GM18861 (cell line): Measurements from ENCODE around the gene ZNF346.

Experiments used
- ATAC-seq: cut with Tn5 transposase; IDR thresholded peaks from one replicate; pipeline ENCODE4 v1.9.1; 2021; ENCODE audit not compliant: unreplicated experiment

The ZNF346 gene

DNA sequence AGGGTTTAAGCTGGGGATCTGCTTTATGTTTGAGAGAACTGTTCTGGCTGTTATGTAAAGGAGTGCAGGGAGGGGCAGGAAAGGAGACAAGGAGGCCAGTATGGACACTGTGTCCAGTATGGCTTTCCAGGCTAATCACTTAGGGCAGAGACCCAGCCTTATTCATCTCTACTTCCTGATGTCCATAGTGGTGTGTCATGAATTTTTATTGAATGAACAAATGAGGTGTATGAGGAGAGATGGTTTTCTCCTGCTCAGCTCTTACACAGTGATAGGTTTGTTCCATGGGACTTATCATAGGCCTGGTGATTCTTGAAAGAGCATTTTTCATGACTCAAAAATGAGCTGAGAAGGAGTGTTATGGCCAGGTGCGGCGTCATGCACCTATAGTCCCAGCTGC, 43.7 kb downstream of the ZNF346 start:
- ATAC-seq = no peak

DNA sequence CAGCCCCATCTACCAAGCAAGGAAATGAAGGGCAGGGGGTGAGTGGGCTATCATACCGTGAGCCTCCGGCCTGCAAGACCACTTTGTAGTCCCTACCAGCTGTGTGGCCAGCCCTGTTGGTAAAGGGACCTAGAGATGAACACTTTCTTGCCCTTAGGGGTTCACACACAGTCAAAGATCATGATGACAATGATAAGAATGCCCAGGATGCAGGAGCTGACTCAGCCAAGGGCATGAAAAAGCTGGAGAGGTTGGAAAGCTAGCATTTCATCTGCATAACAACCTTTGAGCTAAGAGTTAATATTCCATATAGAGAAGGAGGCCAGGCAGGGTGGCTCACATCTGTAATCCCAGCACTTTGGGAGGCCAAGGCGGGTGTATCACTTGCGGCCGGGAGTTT, 45.0 kb downstream of the ZNF346 start:
- no peak for ATAC-seq

DNA sequence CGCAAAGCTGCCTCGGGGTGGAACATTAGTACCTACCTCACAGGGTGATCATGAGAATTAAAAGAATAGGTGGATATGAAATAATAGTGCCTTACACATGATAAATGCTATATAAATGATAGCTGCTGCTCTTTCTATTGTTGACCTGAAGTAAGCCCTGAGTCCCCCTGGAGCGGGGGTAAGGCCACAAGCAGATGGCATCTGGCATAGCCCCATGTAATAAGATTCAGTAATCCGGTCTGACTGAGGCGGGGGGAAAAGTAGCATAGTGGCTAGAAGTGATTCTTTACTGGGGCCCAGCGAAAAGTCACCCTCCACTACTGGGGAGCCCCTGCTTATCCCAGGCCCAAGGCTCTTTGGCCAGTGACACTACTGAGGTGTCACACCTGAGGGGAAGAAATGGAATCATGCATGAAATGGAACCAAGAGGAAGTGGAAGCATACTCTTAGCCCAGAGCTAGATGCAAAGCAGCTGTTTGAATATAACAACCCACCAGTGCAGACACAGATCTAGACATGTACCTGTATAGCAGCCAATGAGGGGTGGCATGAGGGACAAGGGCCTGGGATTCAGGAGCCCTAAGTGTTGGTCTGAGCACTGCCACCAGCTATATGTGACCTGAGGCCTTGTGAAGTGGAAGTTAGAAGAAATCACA, 48.2 kb downstream of the ZNF346 start:
- ATAC-seq = no peak

DNA sequence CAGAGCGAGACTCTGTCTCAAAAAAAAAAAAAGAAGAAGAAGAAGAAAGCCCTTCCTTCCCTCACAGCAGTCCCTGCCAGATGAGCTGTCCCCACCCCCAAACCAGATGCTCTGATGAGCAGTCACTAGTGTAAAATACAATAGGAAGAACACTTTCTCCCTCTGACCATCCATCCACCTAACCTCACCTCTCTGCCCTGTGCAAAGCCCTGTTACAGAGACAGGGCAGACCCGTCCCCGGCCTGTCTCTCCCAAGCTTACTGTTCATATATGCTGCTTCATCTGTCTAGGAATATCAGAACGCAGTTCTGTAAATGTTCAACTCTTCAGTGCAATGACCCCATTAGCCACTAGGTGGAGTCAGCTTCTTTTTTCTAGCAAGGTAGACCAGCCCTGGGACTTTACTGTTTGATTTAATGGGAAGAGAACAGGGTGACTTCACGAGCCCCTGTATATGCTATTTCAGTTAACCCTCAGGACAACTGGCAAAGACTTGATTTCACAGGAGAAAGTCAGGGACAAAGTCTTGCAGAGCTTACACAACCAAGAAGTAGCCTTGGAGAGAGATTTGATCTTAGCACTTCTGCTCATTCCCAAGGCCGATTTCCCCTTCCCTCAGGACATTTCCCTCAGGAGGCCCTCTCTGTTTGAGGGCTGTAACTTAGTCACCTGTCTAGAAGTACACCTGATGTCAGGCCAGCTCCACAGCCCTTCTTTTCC, 49.3 kb downstream of the ZNF346 start:
- peak; percentile 68 for ATAC-seq

DNA sequence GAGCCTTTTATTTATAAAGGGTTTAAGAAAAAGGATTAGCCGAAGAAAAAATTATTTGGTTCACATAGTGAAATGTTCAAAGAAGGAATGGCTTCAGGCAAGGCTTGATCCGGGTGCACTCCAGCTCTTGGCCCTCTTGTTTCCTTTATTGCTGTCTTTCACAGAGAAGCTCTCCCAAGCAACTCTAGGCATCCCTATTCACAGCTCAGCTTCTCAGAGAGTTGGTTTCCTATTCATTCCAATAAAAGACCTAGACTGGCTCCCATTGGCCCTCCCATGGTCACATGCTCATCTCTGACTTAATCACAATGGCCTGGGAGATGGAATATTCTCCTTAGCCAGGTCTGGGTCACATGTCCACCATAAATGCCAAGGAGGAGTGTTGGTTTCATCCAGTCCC, 54.8 kb downstream of the ZNF346 start:
- no peak for ATAC-seq

DNA sequence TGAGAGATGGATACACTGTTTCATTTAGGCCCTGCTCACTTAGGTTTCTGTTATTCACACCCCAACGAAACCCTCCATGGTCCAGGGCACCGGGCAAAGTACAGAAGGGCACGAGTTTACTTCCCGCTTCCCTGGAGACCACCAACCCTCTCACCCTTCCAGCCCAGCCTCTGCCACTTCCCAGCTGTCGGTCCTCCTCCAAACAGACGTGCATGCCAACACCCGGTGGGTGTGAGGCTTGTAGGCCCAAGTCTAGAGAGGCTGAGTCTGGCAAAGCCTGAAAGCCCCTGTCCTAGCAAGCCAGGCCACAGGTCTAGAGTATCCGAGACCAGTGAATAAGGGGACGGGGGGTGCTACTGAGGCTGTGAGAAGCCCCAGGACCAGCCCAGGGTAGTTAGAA, 57.1 kb downstream of the ZNF346 start:
- no peak for ATAC-seq

DNA sequence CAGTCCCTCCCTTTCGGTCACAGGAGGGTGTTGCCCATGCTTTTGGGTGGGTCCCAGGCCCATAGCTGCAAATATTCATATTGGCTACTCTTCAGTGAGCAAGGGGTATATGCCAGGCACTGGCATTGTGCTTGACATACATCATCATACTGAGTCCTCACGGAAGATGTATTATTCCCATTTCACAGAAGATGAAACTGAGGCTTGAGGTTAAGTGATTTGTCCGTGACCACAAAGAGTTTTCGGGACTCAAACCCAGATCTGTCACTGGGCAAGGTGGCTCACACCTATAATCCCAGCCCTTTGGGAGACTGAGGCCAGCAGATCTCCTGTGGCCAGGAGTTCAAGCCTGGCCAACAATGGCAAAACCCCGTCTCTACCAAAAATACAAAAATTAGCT, 57.8 kb downstream of the ZNF346 start:
- ATAC-seq = no peak

DNA sequence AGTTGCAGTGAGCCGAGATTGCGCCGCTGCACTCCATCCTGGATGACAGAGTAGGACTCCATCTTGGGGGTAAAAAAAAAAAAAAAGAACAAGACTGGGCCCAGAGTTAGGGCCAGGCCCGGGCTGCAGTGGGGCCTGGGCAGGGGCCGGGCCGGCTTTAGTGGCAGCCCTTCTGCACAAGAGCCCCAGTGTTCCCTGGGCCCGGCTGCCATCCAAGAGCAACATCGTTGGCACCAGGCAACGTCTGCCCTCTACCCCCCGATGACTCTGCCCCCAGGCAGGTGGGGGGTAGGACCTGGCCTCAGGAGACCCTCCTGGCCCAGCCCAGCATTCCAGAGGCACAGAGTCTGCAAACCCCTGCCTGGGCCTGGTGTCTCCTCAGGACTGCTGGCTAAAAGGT, 59.4 kb downstream of the ZNF346 start:
- no peak for ATAC-seq

DNA sequence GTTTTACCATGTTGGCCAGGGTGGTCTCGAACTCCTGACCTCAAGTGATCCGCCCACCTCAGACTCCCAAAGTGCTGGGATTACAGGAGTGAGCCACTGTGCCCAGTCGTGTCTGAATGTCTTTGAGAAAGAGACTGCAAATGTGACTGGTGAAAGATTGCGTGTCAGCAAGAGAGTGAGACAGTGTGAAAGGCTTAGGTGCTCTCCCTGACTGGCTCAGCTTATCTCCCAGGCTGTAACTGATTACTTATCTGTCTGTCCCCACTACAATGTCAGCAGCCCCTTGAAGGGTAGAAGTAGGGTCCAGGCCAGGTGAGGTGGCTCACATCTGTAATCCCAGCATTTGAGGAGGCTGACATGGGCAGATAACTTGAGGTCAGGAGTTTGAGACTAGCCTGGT, 60.9 kb downstream of the ZNF346 start:
- ATAC-seq = no peak

DNA sequence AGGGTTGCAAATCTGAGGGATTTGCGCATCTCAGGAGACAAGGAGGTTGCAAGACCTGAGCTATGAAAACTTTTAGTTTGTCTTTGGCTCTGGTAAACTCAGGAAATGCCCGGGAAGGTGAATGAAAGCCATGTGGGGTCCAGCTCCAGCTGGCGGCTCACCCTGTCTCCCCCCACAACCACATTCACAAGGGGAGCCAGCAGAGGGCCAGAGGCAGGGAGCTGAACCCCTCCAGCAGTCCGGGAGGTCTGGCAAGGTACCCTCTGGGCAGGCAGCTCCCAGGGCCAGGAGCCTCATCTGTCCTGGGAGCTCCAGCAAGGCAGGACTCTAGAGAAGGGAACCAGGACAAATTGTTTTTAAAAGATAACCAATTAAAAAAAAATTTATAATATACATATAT, 61.7 kb downstream of the ZNF346 start:
- ATAC-seq = no peak

DNA sequence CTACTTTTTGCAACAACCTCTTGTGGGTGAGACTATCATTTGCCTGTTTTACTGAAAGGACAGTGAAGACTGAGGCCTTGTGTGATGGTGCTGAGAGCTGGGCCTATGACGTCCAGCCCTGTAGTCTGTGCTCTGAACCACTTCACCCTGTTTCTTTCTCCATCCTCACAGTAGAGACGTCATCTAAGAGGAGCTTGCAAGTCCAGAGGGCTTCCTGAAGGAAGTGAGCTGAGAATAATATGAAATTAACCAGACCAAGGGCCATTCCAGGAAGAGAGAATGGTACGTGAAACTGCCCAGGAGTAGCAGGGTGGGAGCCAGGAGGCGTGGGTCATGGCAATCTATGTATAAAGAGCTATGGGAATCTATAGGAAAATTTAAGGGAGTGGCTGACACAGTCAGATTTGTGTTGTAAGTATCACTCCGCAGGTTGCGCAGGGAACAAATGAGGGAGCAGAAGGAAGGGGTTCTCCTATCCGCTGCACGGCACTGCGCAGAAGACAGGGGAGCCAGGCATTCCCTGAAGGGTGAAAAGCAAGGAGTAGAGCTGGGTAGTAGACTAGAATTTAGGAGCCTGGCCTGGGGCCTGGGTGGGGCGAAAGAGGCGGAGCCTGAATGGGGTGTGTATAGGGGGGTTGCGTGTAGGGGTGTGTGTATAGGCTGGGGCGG, 63.6 kb downstream of the ZNF346 start:
- no peak for ATAC-seq

DNA sequence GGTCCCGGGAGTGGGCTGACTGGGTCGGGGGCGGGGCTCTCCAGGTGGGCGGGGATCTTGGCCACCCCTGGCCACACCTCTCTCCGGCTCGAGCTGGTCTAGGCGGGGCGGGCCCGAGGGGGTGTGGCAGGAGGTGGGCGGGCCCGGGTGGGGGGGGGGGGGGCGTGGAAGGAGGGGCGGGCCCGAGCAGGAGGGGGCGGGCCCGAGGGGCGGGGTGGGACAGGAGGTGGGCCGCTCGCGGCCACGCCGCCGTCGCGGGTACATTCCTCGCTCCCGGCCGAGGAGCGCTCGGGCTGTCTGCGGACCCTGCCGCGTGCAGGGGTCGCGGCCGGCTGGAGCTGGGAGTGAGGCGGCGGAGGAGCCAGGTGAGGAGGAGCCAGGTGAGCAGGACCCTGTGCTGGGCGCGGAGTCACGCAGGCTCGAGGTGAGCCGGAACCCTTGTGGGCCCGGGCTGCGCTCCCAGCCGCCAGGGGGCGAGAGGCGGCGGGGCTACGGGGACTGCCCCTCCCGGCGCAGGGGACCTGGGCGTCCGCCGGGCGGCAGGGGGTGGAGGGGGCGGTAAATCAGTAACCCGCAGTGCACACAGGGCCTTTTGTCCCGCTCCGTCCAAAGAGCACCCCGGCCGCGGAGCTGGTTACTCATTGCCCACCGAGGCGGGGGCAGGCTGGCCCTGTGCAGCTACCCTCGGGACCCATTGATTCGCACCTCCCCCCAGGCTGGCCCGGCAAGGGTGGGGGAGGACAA, 64.3 kb downstream of the ZNF346 start, which contains the start of gene FGFR4:
FGFR4 (plus strand) TSS at position 262 of the 744 bp plus-strand sequence. CDS start 2,688 bp downstream, outside the sequence.
- ATAC-seq = peak; percentile 63

DNA sequence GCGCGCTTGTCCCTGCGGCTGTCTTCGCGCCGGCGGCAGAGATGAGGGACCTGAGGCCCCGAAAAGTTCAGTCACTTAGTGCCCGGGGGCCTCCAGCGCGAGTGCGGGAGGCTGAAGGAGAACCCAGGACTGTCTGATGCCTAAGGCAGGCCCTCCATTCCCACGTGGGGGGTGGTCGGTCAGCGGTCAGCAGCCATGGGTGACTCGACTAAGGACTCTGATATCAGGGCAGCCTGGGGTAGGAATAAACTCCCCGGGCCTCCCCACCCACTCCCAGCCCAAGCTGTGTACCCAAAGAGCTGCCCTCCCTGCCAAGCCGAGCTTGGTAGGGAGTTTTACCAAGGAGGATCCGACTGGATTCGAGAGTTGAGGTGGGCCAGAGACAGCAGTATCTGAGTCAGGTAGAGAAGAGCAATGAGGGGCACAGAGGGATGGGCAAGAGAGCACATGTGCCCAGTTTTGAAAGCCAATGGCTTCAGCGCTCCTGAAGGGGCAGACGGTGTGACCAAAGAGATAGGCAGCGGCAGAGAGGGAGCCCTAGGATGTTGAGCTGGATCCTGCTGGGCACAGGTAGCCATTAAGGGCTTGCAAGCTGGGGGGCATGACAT, 65.0 kb downstream of the ZNF346 start:
- ATAC-seq = no peak

DNA sequence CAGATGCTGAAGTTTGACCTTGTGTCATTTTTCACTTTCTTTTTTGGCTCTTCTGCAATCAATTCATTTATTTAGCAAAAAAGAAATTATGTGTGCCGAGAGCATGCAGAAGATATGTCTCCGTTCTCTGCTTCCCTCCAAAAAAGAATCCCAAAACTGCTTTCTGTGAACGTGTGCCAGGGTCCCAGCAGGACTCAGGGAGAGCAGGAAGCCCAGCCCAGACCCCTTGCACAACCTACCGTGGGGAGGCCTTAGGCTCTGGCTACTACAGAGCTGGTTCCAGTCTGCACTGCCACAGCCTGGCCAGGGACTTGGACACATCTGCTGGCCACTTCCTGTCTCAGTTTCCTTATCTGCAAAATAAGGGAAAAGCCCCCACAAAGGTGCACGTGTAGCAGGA, 66.6 kb downstream of the ZNF346 start:
- no peak for ATAC-seq

DNA sequence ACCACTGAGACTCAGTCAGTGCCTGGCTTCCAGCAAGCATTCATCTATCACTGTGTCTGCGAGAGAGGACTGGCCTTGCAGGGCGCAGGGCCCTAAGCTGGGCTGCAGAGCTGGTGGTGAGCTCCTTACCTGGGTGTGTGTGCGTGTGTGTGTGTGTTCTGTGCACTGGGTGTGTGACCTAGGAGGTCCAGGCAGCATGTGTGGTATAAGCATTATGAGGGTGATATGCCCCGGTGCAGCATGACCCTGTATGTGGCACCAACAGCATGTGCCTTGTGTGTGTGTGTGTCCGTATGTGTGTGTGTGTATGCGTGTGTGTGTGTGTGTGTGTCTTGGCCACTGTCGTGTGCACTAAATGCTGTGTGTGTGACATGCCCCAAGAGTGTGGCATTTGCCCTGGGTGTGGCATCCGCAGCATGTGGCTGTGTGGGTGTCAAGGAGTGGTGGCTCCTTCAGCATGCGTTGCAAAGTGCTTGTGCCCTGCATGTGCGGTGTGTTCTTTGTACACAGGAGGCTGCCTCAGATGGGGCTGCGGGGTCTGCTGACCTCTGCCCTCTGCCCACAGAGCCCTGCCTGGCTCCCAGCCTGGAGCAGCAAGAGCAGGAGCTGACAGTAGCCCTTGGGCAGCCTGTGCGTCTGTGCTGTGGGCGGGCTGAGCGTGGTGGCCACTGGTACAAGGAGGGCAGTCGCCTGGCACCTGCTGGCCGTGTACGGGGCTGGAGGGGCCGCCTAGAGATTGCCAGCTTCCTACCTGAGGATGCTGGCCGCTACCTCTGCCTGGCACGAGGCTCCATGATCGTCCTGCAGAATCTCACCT, 67.5 kb downstream of the ZNF346 start:
- ATAC-seq = no peak

DNA sequence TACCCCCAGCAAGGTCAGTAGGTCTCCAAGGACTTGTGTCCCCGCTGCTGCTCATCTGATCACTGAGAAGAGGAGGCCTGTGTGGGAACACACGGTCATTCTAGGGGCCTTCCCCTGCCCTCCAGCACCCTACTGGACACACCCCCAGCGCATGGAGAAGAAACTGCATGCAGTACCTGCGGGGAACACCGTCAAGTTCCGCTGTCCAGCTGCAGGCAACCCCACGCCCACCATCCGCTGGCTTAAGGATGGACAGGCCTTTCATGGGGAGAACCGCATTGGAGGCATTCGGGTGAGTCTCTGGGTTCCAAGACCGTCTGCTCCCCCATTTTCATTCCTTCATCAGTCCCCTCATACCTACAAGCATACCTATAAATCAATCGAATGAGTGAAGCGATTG, 68.3 kb downstream of the ZNF346 start:
- ATAC-seq = no peak

DNA sequence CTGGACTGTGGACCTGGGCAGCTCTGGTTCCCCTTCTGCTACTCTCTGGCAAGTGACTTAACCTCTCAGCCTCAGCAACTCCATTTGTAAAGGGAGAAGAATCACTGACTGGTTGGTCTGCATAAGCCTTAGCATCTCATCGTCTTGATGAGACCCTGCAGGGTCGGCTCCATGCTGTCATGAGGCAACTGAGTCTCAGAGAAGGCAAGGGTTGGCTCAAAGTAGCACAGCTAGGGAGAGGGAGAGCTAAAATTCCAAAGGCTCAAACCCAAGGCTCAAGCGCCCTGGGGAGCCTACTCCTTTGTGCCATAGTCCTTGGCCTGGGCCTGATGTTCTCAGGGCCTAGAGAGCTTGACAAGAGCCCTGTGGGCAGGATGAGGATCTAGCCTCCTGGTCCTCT, 68.7 kb downstream of the ZNF346 start:
- ATAC-seq = no peak

DNA sequence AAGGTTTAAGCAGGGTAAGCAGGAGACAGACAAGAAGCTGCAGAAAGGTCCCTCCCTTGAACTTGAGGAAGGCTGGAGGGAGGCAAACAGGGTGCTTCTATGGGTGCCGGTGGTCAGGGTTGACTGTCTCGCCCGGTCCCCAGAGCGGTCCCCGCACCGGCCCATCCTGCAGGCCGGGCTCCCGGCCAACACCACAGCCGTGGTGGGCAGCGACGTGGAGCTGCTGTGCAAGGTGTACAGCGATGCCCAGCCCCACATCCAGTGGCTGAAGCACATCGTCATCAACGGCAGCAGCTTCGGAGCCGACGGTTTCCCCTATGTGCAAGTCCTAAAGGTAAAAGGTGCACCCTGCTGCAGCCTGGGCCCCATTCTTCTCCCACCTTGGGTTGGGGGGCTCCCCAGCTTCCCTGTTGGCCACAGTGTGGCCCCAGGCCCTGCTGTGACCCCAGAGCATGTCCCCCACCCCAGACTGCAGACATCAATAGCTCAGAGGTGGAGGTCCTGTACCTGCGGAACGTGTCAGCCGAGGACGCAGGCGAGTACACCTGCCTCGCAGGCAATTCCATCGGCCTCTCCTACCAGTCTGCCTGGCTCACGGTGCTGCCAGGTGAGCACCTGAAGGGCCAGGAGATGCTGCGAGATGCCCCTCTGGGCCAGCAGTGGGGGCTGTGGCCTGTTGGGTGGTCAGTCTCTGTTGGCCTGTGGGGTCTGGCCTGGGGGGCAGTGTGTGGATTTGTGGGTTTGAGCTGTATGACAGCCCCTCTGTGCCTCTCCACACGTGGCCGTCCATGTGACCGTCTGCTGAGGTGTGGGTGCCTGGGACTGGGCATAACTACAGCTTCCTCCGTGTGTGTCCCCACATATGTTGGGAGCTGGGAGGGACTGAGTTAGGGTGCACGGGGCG, 69.9 kb downstream of the ZNF346 start:
- no peak for ATAC-seq

DNA sequence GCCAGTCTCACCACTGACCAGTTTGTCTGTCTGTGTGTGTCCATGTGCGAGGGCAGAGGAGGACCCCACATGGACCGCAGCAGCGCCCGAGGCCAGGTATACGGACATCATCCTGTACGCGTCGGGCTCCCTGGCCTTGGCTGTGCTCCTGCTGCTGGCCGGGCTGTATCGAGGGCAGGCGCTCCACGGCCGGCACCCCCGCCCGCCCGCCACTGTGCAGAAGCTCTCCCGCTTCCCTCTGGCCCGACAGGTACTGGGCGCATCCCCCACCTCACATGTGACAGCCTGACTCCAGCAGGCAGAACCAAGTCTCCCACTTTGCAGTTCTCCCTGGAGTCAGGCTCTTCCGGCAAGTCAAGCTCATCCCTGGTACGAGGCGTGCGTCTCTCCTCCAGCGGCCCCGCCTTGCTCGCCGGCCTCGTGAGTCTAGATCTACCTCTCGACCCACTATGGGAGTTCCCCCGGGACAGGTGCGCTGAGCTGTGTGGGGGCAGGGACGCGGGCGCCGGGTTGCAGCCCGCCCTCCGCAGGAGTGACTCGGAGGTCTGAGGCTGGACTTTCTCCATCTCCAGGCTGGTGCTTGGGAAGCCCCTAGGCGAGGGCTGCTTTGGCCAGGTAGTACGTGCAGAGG, 70.7 kb downstream of the ZNF346 start:
- ATAC-seq = no peak
